T-helper 2 cell treated with Interferon-gamma antibody and Interleukin-4, amounts not matched to agents 100 ng/mL and 5 ng/mL, for 36 hours (primary cell): ENCODE data around the gene KCNJ4. TPM values are rescaled to one million over a fixed set of nuclear protein-coding genes. Genes with fewer than 3 reads are reported as not detected.

Source experiments
- intact Hi-C: fragments of 100-400 bp; cut with micrococcal nuclease; formaldehyde crosslinking; loops from one replicate; pipeline ENCODE4 v1.15.1; 2023
- total RNA-seq: library from RNA; stranded (reverse); gene quantifications from 2 replicates; pipeline ENCODE4 v1.2.3, GENCODE V29; 2022

KCNJ4 gene
- total RNA-seq, 1 donor from 2014 or later: not detected

GRCh38 chr22:38432264-38432663, 22.7 kb downstream of the KCNJ4 start:
- intact Hi-C loops: no loop called here

GRCh38 chr22:38431266-38432010, 23.6 kb downstream of the KCNJ4 start:
- intact Hi-C loops: no loop called here

- intact Hi-C loops: no loop called here
Observed at GRCh38 chr22:38429499-38430068, 25.4 kb downstream of the KCNJ4 start.

GRCh38 chr22:38428714-38429113, 26.3 kb downstream of the KCNJ4 start:
- intact Hi-C loops: no loop called here

GRCh38 chr22:38427940-38428339, 27.1 kb downstream of the KCNJ4 start:
- intact Hi-C loops: no loop called here

GRCh38 chr22:38427465-38427864, 27.5 kb downstream of the KCNJ4 start:
- intact Hi-C loops: no loop called here

GRCh38 chr22:38426628-38427027, 28.4 kb downstream of the KCNJ4 start:
- intact Hi-C loops: no loop called here

- intact Hi-C loops: no loop called here
Observed at GRCh38 chr22:38424525-38425080, 30.4 kb downstream of the KCNJ4 start.

- intact Hi-C loops: no loop called here
Observed at GRCh38 chr22:38423512-38424503, 31.2 kb downstream of the KCNJ4 start.

GRCh38 chr22:38422611-38423511, 32.1 kb downstream of the KCNJ4 start:
- intact Hi-C loops: no loop called here

- intact Hi-C loops: no loop called here
Observed at GRCh38 chr22:38420734-38421133, 34.3 kb downstream of the KCNJ4 start.

- intact Hi-C loops: no loop called here
Observed at GRCh38 chr22:38419858-38420160, 35.2 kb downstream of the KCNJ4 start.

- intact Hi-C loops: no loop called here
Observed at GRCh38 chr22:38419121-38419857, 35.7 kb downstream of the KCNJ4 start.

GRCh38 chr22:38418589-38418988, 36.4 kb downstream of the KCNJ4 start:
- intact Hi-C loops: no loop called here

GRCh38 chr22:38417252-38418060, 37.5 kb downstream of the KCNJ4 start:
- intact Hi-C loops: no loop called here

GRCh38 chr22:38416621-38417251, 38.3 kb downstream of the KCNJ4 start:
- intact Hi-C loops: no loop called here

- intact Hi-C loops: no loop called here
Observed at GRCh38 chr22:38415561-38416321, 39.3 kb downstream of the KCNJ4 start.

GRCh38 chr22:38415046-38415445, 40.0 kb downstream of the KCNJ4 start:
- intact Hi-C loops: no loop called here
